ENCODE data around the gene PRDM12.

PRDM12 gene

DNA sequence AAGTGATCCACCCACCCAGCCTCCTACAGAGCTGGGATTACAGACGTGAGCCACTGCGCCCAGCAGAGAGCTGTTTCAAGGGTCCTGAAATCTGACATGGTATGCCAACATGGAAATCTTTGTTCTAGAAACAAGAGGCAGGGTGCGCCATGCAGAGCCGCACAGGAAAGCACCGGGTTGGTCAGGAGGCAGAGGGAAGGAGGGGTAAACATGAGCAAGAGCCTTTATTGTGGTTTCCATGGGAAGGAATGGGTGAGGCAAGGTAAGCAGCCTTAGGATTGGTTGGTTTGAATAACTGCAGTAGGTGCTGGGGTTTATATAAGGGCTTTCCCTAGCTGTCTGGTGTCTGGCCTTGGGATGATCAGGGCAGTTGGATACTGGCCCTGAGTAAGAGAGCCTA lies 23.7 kb downstream of the PRDM12 start:
- ATAC-seq: no peak

GRCh38 chr9:130689572-130689936 lies 25.2 kb downstream of the PRDM12 start:
- ATAC-seq: peak; percentile 2; the same call in 2 of the 3 replicates
- TF ChIP-seq, protein P1, sequence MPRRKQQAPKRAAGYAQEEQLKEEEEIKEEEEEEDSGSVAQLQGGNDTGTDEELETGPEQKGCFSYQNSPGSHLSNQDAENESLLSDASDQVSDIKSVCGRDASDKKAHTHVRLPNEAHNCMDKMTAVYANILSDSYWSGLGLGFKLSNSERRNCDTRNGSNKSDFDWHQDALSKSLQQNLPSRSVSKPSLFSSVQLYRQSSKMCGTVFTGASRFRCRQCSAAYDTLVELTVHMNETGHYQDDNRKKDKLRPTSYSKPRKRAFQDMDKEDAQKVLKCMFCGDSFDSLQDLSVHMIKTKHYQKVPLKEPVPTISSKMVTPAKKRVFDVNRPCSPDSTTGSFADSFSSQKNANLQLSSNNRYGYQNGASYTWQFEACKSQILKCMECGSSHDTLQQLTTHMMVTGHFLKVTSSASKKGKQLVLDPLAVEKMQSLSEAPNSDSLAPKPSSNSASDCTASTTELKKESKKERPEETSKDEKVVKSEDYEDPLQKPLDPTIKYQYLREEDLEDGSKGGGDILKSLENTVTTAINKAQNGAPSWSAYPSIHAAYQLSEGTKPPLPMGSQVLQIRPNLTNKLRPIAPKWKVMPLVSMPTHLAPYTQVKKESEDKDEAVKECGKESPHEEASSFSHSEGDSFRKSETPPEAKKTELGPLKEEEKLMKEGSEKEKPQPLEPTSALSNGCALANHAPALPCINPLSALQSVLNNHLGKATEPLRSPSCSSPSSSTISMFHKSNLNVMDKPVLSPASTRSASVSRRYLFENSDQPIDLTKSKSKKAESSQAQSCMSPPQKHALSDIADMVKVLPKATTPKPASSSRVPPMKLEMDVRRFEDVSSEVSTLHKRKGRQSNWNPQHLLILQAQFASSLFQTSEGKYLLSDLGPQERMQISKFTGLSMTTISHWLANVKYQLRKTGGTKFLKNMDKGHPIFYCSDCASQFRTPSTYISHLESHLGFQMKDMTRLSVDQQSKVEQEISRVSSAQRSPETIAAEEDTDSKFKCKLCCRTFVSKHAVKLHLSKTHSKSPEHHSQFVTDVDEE (CRISPR knock-in tag; IDR thresholded peaks at IDR 0.05): no peak
- TF ChIP-seq, protein P2, sequence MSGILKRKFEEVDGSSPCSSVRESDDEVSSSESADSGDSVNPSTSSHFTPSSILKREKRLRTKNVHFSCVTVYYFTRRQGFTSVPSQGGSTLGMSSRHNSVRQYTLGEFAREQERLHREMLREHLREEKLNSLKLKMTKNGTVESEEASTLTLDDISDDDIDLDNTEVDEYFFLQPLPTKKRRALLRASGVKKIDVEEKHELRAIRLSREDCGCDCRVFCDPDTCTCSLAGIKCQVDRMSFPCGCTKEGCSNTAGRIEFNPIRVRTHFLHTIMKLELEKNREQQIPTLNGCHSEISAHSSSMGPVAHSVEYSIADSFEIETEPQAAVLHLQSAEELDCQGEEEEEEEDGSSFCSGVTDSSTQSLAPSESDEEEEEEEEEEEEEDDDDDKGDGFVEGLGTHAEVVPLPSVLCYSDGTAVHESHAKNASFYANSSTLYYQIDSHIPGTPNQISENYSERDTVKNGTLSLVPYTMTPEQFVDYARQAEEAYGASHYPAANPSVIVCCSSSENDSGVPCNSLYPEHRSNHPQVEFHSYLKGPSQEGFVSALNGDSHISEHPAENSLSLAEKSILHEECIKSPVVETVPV (CRISPR knock-in tag; IDR thresholded peaks at IDR 0.05): no peak

More for the DNA sequence above, 23.7 kb downstream of the PRDM12 start:
- TF ChIP-seq POU6F1 (CRISPR knock-in tag; IDR thresholded peaks at IDR 0.05; ENCODE audit: borderline replicate concordance, low read depth) (no peak), GLIS3 (CRISPR knock-in tag; IDR thresholded peaks at IDR 0.05) (no peak), ARNTL (CRISPR knock-in tag; IDR thresholded peaks at IDR 0.05; ENCODE audit: borderline replicate concordance, low read depth) (no peak), SNAI2 (CRISPR knock-in tag; IDR thresholded peaks at IDR 0.05) (no peak), OSR1 (CRISPR knock-in tag; IDR thresholded peaks at IDR 0.05) (no peak), BACH2 (CRISPR knock-in tag; IDR thresholded peaks at IDR 0.05; ENCODE audit: borderline replicate concordance) (no peak), ESRRG (CRISPR knock-in tag; IDR thresholded peaks at IDR 0.05) (no peak), TOX (CRISPR knock-in tag; IDR thresholded peaks at IDR 0.05; ENCODE audit: borderline replicate concordance) (no peak), ZFP30 (CRISPR knock-in tag; IDR thresholded peaks at IDR 0.05) (no peak), ISL1 (CRISPR knock-in tag; IDR thresholded peaks at IDR 0.05) (no peak), PPARA (CRISPR knock-in tag; IDR thresholded peaks at IDR 0.05; ENCODE audit: borderline replicate concordance) (no peak), PATZ1 (CRISPR knock-in tag; IDR thresholded peaks at IDR 0.05; ENCODE audit: borderline replicate concordance) (no peak)
- TF ChIP-seq, protein P2 (CRISPR knock-in tag; IDR thresholded peaks at IDR 0.05): no peak
- TF ChIP-seq, protein P1 (CRISPR knock-in tag; IDR thresholded peaks at IDR 0.05): no peak

- TF ChIP-seq TCF4 (CRISPR knock-in tag; IDR thresholded peaks at IDR 0.05; ENCODE audit: borderline replicate concordance): no peak
- no peak for TF ChIP-seq ISL1 (CRISPR knock-in tag; IDR thresholded peaks at IDR 0.05)
- no peak for TF ChIP-seq PATZ1 (CRISPR knock-in tag; IDR thresholded peaks at IDR 0.05; ENCODE audit: borderline replicate concordance)
- TF ChIP-seq, protein P1 (CRISPR knock-in tag; IDR thresholded peaks at IDR 0.05): no peak
- no peak for TF ChIP-seq ARNTL (CRISPR knock-in tag; IDR thresholded peaks at IDR 0.05; ENCODE audit: borderline replicate concordance, low read depth)
- peak; percentile 85 for ATAC-seq
Measured at GRCh38 chr9:130689937-130690700, 25.7 kb downstream of the PRDM12 start.

All from SK-N-SH treated with all-trans-retinoic acid at 6 μM for 48 hours (cell line).